NCI-H446 treated with DMSO at 0.1 percent for 48 hours (cell line): ENCODE measurements around the gene APOC4.
A peak's percentile ranks its signal among the peaks of the same experiment; 100 is the strongest.
"Not testable (repeated sequence)": the region's sequence is repeated elsewhere in the genome, so short reads cannot be mapped to it uniquely, and the experiment has no call there.

ENCODE experiments used
- DNase-seq: peaks from one replicate; lab custom pipeline; 2025; lab: John Stamatoyannopoulos, UW

The APOC4 gene, protein sequence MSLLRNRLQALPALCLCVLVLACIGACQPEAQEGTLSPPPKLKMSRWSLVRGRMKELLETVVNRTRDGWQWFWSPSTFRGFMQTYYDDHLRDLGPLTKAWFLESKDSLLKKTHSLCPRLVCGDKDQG

DNA sequence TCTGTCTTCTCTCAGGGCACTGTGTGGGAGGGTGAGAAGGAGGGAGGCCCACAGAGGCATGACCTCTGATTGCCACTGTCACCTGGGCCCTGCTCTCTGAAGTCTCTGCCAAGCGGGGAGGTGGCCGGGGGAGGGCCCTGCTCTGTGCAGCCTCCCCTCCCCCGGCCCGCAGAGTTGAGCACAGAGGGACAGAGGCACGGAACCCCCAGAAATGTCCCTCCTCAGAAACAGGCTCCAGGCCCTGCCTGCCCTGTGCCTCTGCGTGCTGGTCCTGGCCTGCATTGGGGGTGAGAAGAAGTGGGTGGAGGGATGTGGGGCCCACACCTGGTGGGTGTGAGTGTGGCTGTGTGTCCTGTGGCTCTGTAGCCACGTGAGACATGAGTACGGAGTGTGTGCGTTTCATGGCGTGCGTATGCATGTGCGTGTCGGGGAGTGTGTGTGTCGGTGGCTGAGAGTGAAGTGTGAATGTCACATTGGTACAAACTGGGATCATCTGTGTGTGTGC is at the start of gene APOC4:
TSS of gene APOC4 (plus strand) at position 171 of the 505 bp plus-strand sequence. CDS start at position 212, 41 bp downstream.
- no peak for DNase-seq

GRCh38 chr19:44892932-44893331 is 49.1 kb upstream of the APOC4 start:
- DNase-seq = no peak

GRCh38 chr19:44893332-44894051 is 48.5 kb upstream of the APOC4 start:
- DNase-seq = no peak

- no peak for DNase-seq
Measured at GRCh38 chr19:44894052-44894400, 48.0 kb upstream of the APOC4 start.

DNA sequence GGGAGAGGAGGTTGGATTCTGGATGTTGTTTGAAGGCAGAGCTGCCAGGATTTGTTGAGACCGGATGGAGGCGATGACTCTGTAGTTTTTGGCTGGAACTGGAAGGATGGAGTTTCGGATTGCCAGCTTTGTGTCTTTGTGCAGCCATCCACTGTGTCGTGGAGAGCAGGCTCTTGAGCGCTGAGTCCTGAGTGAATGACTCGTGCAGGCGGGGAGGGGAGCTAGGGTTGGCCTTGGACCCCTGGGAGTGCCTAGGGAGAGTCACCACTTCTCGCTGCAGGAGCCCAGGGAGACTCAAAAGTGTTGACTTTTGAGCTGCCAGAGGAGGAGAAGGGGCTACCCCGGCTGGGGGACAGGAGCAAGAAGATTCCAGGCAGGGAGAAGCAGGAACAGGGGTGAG is 47.1 kb upstream of the APOC4 start:
- no peak for DNase-seq

GRCh38 chr19:44897835-44898234 is 44.2 kb upstream of the APOC4 start:
- DNase-seq = no peak

DNA sequence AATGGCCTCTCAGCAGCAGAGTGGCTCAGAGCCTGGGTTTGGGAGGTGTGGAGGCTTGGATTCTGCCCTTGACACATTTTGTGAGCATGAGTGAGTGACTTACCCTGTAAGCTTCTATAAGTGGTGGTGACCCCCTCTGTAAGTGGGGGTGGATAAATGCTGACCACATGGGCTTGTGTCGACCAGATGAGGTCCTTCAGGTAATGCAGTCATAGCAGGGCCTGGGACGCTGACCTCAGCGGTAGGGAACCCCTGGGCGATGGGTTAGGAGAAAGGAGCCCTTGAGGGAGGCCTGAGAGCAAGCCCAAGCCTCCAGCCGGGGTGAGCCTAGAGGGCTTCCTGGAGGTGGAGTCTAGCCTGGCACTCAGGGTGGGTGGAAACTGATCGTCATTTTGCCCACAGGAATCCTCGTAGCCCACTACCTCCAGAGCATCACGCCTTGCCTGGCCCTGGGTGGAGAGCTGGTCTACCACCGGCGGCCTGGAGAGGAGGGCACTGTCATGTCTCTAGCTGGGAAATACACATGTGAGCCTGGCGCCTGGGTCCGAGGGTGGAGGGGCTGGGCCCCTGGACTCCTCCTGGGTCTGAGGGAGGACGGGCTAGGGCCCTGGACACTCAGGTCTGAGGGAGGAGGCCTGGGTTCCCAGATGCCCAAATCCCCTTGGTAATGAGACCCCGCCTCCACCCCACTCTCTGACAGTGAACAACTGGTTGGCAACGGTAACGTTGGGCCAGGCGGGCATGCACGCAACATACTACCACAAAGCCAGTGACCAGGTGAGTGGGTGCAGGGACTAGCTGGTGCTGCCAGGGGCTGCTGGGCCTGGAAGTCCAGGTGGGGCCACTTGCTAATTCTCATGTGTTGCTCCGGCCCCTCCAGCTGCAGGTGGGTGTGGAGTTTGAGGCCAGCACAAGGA is 41.5 kb upstream of the APOC4 start:
- no peak for DNase-seq

- no peak for DNase-seq
Measured at GRCh38 chr19:44903216-44903601, 38.8 kb upstream of the APOC4 start.

DNA sequence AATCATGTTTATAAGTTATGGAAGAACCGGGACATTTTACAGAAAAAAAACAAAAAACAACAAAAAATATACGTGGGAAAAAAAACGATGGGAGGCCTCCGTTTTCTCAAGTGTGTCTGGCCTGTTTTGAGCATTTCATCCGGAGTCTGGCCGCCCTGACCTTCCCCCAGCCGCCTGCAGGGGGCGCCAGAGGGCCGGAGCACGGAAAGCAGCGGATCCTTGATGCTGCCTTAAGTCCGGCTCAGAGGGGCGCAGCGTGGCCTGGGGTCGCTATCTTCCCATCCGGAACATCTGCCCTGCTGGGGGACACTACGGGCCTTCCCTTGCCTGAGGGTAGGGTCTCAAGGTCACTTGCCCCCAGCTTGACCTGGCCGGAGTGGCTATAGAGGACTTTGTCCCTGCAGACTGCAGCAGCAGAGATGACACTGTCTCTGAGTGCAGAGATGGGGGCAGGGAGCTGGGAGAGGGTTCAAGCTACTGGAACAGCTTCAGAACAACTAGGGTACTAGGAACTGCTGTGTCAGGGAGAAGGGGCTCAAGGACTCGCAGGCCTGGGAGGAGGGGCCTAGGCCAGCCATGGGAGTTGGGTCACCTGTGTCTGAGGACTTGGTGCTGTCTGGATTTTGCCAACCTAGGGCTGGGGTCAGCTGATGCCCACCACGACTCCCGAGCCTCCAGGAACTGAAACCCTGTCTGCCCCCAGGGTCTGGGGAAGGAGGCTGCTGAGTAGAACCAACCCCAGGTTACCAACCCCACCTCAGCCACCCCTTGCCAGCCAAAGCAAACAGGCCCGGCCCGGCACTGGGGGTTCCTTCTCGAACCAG is 38.2 kb upstream of the APOC4 start:
- DNase-seq = no peak

- DNase-seq = no peak
Measured at GRCh38 chr19:44904426-44904994, 37.5 kb upstream of the APOC4 start.

- no peak for DNase-seq
Measured at GRCh38 chr19:44905437-44906160, 36.4 kb upstream of the APOC4 start, which contains the start of gene APOE. APOE (plus strand) TSS chr19:44905796; CDS start chr19:44906625, 829 bp downstream.

GRCh38 chr19:44907613-44908012 is 34.4 kb upstream of the APOC4 start:
- no peak for DNase-seq

DNA sequence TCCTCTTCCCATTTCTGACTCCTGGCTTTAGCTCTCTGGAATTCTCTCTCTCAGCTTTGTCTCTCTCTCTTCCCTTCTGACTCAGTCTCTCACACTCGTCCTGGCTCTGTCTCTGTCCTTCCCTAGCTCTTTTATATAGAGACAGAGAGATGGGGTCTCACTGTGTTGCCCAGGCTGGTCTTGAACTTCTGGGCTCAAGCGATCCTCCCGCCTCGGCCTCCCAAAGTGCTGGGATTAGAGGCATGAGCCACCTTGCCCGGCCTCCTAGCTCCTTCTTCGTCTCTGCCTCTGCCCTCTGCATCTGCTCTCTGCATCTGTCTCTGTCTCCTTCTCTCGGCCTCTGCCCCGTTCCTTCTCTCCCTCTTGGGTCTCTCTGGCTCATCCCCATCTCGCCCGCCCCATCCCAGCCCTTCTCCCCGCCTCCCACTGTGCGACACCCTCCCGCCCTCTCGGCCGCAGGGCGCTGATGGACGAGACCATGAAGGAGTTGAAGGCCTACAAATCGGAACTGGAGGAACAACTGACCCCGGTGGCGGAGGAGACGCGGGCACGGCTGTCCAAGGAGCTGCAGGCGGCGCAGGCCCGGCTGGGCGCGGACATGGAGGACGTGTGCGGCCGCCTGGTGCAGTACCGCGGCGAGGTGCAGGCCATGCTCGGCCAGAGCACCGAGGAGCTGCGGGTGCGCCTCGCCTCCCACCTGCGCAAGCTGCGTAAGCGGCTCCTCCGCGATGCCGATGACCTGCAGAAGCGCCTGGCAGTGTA is 33.8 kb upstream of the APOC4 start:
- DNase-seq = no peak

- DNase-seq = no peak
Measured at GRCh38 chr19:44908836-44909261, 33.2 kb upstream of the APOC4 start.

- no peak for DNase-seq
Measured at GRCh38 chr19:44909775-44910174, 32.3 kb upstream of the APOC4 start.

DNA sequence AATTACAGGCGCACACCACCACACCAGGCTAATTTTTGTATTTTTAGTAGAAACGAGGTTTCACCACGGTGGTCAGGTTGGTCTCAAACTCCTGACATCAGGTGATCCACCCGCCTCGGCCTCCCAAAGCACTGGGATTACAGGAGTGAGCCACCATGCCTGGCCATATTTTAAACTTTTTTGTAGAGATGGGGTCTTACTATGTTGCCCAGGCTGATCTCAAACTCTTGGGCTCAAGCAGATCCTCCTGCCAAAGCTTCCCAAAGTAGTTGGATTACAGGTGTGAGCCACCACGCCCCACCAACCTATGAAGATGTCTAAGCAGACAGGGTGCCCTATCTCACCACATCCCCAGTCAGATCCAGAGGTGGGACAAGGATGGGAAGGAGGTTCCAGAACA is 30.1 kb upstream of the APOC4 start:
- DNase-seq = not testable (repeated sequence)

GRCh38 chr19:44912854-44913253 is 29.2 kb upstream of the APOC4 start:
- DNase-seq = peak; percentile 38

- DNase-seq = not testable (repeated sequence)
Measured at GRCh38 chr19:44913512-44914432, 28.3 kb upstream of the APOC4 start.
